Measurements from ENCODE around the gene MRPL1. TPM values are rescaled to one million over a fixed set of nuclear protein-coding genes. Genes with fewer than 3 reads are reported as not detected.
"Not testable (repeated sequence)": the region's sequence is repeated elsewhere in the genome, so short reads cannot be mapped to it uniquely, and the experiment has no call there.

MRPL1 gene
- total RNA-seq, 2 experiments from 2014 or later = 19.7 to 25.4 TPM

DNA sequence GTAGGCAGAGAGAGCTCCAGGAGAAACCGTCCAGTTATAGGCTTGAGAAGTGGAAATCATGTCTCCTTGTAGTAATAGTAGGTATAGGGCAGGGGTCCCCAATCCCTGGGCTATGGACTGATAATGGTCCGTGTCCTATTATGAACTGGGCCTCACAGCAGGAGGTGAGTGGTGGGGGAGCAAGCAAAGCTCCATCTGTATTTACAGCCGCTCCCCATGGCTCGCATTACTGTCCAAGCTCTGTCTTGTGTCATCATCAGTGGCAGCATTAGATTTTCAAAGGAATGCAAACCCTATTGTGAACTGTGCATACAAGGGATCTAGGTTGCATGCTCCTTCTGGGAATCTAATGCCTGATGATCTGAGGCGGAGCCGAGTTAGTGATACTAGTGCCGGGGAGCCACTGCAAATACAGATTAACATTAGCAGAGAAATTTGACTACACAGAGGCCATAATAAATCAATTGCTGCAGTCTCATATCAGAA, 67.6 kb downstream of the MRPL1 start:
- Mint-ChIP-seq H3K36me3 (ENCODE audit: low read depth) (peaks cover 29% of the 10 kb centered on the region), H3K9me3 (peaks cover 4% of the 10 kb centered on the region), H3K27ac (no peak overlapping the region), H3K4me1 (no peaks in the 10 kb centered on the region), H3K27me3 (no peaks in the 10 kb centered on the region), H3K4me3 (no peak overlapping the region)
- DNase-seq = no peak
- POLR2A ChIA-PET = no interaction called here
- CTCF ChIA-PET = no interaction called here

DNA sequence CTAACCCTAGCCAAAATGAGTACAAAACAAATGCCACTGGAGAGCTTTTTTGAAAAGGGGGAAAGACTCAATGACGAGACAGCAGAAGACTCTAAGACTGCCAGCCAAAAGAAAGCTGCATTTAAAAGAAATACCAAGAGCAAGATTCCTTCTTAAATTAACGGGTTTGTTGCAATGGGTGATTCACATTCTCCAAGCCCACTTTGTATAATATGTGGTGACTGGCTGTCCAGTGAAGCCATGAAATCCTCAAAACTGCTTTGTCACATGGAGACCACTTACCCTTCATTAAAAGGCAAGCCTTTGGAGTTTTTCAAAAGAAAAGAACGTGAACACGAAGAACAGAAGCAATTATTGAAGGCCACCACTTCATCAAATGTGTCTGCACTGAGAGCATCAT, 68.2 kb downstream of the MRPL1 start:
- no peak overlapping the region for H3K27ac Mint-ChIP-seq
- no peaks in the 10 kb centered on the region for H3K4me1 Mint-ChIP-seq
- peaks cover 24% of the 10 kb centered on the region for H3K36me3 Mint-ChIP-seq (ENCODE audit: low read depth)
- peaks cover 2% of the 10 kb centered on the region for H3K9me3 Mint-ChIP-seq
- no peak overlapping the region for H3K4me3 Mint-ChIP-seq
- DNase-seq = no peak
- ChIA-PET CTCF (no interaction called here), POLR2A (interaction anchor here (1.3 kb wide), 1 partner anchor 68 kb away, joined by 4 read pairs; the partner anchor contains the start of gene MRPL1)
- no peaks in the 10 kb centered on the region for H3K27me3 Mint-ChIP-seq

DNA sequence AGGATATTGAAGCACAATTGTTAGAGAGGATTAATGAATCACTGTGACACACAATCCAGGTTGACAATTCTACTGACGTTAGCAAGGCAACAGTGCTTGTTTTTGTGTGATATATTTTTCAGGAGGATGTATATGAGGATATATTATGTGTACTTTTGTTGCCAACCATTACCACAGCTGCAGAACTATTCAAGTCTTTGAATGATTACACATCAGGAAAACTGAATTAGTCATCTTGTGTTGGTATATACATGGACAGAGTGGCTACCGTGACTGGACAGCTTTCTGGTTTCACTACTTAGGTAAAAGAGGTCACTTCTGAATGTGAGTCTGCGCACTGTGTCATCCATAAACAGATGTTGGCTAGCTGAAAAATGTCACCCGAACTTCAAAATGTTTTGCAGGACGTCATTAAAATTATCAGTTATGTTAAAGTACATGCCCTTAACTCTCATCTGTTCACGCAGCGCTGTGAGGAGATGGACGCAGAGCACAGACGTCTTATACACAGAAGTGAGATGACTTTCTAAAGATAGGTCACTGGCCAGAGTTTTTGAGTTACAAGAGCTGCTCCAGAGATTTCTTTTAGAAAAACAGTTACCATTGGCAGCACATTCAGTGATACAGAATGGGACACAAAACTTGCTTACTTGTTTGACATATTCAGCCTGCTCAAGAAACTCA, 69.0 kb downstream of the MRPL1 start:
- Mint-ChIP-seq H3K36me3 (ENCODE audit: low read depth) (peaks cover 21% of the 10 kb centered on the region), H3K27ac (no peak overlapping the region), H3K27me3 (no peaks in the 10 kb centered on the region), H3K4me3 (no peak overlapping the region), H3K9me3 (no peaks in the 10 kb centered on the region), H3K4me1 (no peaks in the 10 kb centered on the region)
- POLR2A ChIA-PET = interaction anchor here (1.3 kb wide), 1 partner anchor 69 kb away, joined by 4 read pairs; the partner anchor contains the start of gene MRPL1
- CTCF ChIA-PET = no interaction called here
- no peak for DNase-seq

DNA sequence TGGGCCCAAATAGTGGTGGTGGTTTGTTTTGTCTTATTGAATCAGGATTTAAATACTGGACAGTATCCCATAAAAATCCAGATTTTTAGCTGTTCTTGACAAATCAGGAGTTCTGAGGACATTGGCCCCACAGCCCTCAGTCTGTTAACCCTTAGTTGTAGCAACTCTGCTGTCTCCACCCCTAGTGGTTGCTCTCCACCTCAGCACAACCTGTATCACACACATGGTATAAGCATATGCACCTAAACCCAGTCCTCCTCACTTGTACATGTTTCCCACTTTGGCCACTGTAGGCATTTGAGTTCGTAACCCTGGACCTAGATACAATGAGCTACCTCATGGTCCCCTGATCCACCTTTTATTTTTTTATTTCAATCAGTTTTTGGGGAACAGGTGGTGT, 75.9 kb downstream of the MRPL1 start:
- peaks cover 62% of the 10 kb centered on the region for H3K36me3 Mint-ChIP-seq (ENCODE audit: low read depth)
- no peaks in the 10 kb centered on the region for H3K27me3 Mint-ChIP-seq
- H3K4me1 Mint-ChIP-seq = no peaks in the 10 kb centered on the region
- no peak overlapping the region for H3K27ac Mint-ChIP-seq
- CTCF ChIA-PET = no interaction called here
- DNase-seq = no peak
- POLR2A ChIA-PET = no interaction called here
- H3K4me3 Mint-ChIP-seq = no peak overlapping the region
- peaks cover 11% of the 10 kb centered on the region for H3K9me3 Mint-ChIP-seq

DNA sequence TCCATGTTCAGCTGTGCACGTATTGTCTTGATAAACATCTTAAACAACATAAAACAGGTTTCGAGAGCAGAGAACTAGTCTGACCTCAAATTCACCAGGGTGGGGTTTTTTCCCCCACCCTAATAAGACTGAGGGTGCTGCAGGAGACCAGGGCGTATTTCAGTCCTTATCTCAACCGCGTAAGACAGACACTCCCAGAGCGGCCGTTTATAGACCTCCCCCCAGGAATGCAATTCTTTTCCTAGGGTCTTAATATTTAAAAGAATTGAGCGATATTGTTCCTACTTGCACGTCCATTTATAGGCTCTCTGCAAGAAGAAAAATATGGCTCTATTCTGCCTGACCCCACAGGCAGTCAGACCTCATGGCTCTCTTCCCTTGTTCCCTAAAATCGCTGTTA, 83.3 kb downstream of the MRPL1 start:
- CTCF ChIA-PET, H3K27me3 Mint-ChIP-seq: not testable (repeated sequence)

DNA sequence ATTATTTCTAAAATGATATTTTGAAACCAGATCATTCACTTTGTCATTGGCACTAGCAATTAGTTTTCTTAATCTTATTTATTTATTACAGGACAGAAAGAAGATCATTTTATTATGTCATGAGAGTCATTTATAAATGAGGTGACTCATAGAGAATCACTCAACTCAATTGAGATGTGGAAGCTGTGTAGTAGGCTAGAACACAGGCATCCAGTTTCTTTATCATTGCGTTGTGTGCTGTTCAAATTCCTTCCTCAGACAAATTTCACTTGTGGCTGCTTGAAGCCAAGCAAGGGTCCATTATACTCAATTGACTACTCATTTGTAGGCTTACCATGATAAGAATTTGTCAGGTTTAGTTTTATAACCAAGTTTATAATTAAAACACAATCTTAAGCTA, 87.6 kb downstream of the MRPL1 start:
- Mint-ChIP-seq H3K4me3 (no peak overlapping the region), H3K36me3 (ENCODE audit: low read depth) (peaks cover 39% of the 10 kb centered on the region), H3K27ac (no peak overlapping the region), H3K9me3 (peaks cover 4% of the 10 kb centered on the region), H3K27me3 (no peaks in the 10 kb centered on the region), H3K4me1 (peaks cover 6% of the 10 kb centered on the region)
- ChIA-PET POLR2A (no interaction called here), CTCF (no interaction called here)
- DNase-seq = no peak

More for the DNA sequence above, 83.3 kb downstream of the MRPL1 start:
- H3K9me3 Mint-ChIP-seq = peaks cover 21% of the 10 kb centered on the region
- H3K36me3 Mint-ChIP-seq (ENCODE audit: low read depth) = peaks cover 41% of the 10 kb centered on the region
- H3K4me1 Mint-ChIP-seq, DNase-seq, POLR2A ChIA-PET, H3K27ac Mint-ChIP-seq, H3K4me3 Mint-ChIP-seq: not testable (repeated sequence)

DNA sequence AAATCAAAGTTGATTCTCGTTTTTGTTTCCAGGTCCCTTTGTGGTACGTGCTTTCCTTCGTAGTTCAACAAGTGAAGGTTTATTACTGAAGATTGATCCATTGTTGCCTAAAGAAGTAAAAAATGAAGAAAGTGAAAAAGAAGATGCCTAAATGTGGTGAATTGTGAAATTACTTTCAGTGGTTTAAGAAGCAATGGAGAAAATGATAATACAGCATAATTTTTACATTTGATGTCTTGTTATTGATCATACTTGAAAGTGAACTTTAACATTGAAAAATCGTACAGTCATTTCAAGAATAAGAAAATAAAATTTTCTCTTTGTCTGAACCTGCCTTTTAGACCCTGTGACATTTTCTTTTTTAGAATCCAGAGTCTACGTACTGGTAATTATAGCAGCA, 89.8 kb downstream of the MRPL1 start:
- Mint-ChIP-seq H3K36me3 (ENCODE audit: low read depth) (peaks cover 33% of the 10 kb centered on the region), H3K4me1 (peaks cover 6% of the 10 kb centered on the region), H3K27ac (no peak overlapping the region), H3K4me3 (no peak overlapping the region), H3K9me3 (no peaks in the 10 kb centered on the region), H3K27me3 (no peaks in the 10 kb centered on the region)
- DNase-seq = no peak
- CTCF ChIA-PET = no interaction called here
- POLR2A ChIA-PET = interaction anchor here (1.4 kb wide), 1 partner anchor 91 kb away, joined by 4 read pairs; the partner anchor contains the start of gene MRPL1

DNA sequence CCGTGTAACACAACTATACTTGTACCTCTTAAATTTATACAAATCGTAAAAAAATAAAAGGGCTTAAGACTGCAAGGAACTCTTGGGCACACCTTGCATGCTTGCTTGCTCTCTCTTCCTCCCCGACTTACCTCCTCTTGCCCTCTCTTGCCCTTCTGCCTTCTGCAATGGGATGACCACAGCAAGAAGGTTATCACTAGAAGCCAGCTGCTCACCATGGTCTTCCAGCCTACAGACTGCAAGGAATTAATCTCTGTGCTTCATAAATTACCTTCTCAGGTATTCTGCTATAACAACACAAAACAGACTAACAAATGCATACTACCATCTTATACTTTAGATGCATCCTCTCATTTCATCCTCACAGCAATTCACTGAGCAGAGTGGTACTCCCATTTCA, 92.1 kb downstream of the MRPL1 start:
- no peak for DNase-seq
- peaks cover 33% of the 10 kb centered on the region for H3K36me3 Mint-ChIP-seq (ENCODE audit: low read depth)

DNA sequence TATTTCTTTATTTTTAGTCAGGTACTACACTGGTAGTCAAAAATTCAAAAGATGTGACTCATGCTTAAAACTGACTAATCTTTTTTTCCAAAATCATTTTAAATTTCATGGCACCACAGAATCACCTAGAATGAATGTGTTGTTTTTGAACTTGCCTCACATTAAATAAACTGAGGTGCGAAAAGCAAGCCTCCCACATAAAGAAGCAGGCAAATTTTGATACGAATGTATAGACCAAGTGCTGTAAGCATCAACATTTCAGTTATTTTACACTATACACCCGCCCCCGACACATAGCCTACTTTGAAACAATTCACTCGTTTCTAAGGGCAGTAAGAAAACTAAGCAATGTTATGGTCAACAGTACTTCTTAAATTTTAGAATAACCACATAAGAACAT, 94.3 kb downstream of the MRPL1 start:
- no peak overlapping the region for H3K27ac Mint-ChIP-seq
- no peak overlapping the region for H3K4me3 Mint-ChIP-seq
- H3K27me3 Mint-ChIP-seq = no peaks in the 10 kb centered on the region
- DNase-seq = no peak
- ChIA-PET CTCF (no interaction called here), POLR2A (no interaction called here)
- H3K9me3 Mint-ChIP-seq = no peaks in the 10 kb centered on the region
- H3K4me1 Mint-ChIP-seq = peaks cover 3% of the 10 kb centered on the region
- H3K36me3 Mint-ChIP-seq (ENCODE audit: low read depth) = peaks cover 20% of the 10 kb centered on the region

More for the DNA sequence above, 92.1 kb downstream of the MRPL1 start:
- H3K4me3 Mint-ChIP-seq = no peak overlapping the region
- no peaks in the 10 kb centered on the region for H3K27me3 Mint-ChIP-seq
- no peaks in the 10 kb centered on the region for H3K9me3 Mint-ChIP-seq
- peaks cover 6% of the 10 kb centered on the region for H3K4me1 Mint-ChIP-seq
- ChIA-PET CTCF (no interaction called here), POLR2A (no interaction called here)
- H3K27ac Mint-ChIP-seq = no peak overlapping the region

DNA sequence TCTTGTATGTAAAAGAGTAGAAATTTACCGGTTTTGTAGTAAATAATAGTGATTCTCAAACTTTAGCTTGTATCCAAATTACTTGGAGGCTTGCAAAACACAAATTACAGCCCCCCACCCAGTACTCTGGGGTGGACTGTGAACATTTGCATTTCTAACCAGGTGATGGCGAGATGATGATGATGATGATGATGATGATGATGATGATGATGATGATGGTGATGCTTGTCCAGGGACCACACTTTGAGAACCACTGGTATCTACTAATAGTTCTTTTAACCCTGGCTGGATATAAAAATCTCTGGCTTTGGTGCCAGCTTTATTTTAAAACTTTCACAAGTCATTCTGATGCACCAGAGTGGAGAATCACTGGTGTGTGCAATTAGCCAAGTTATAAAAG, 96.3 kb downstream of the MRPL1 start:
- no peak for DNase-seq
- Mint-ChIP-seq H3K4me1 (no peaks in the 10 kb centered on the region), H3K36me3 (ENCODE audit: low read depth) (peaks cover 5% of the 10 kb centered on the region), H3K27ac (no peak overlapping the region), H3K4me3 (no peak overlapping the region), H3K27me3 (no peaks in the 10 kb centered on the region), H3K9me3 (no peaks in the 10 kb centered on the region)
- ChIA-PET CTCF (interaction anchor here (0.7 kb wide), 1 partner anchor 11 kb away, joined by 4 read pairs; no protein-coding TSS in a partner anchor), POLR2A (no interaction called here)

DNA sequence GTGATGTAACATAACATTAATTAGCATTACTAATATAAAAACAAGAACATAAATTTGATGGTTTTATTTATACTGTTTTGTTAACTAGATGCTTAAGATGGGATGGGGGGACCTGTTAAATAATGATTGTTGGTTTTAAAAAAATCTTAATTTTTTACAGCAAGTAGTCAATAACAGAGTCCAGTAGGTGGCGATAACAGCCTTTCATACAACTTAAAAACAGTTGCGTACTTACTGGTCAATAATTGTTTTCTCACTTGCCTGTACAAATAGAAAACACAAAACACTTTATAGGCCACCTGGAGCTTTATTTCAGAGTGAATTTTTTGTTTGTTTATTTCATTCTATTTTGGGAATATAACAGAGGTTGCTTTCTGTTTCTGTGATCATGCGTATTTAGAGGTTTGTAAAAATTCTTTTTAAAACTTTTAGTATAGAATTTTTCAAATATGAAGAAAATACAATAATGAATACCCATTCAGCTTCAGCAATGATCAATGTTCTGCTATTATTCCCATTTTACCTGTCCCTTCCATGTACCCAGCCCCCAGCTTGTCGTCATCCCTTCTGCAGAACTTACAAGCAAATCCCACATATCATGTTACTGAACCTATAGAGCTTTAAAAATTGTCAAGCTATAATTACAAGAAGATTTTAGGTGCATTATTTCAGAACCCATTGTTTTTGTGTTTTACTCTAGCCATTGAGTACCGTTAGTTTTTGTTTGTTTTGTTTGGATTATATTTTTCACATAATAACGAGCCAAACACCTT, 97.1 kb downstream of the MRPL1 start:
- H3K4me1 Mint-ChIP-seq = no peaks in the 10 kb centered on the region
- no peak overlapping the region for H3K27ac Mint-ChIP-seq
- H3K9me3 Mint-ChIP-seq = no peaks in the 10 kb centered on the region
- H3K36me3 Mint-ChIP-seq (ENCODE audit: low read depth) = peaks cover 2% of the 10 kb centered on the region
- H3K4me3 Mint-ChIP-seq = no peak overlapping the region
- DNase-seq = no peak
- POLR2A ChIA-PET = no interaction called here
- CTCF ChIA-PET = interaction anchor here (0.6 to 1.2 kb wide), 4 partner anchors 12 to 903 kb away, joined by 3 to 4 read pairs (median 3); no protein-coding TSS in a partner anchor
- H3K27me3 Mint-ChIP-seq = no peaks in the 10 kb centered on the region

DNA sequence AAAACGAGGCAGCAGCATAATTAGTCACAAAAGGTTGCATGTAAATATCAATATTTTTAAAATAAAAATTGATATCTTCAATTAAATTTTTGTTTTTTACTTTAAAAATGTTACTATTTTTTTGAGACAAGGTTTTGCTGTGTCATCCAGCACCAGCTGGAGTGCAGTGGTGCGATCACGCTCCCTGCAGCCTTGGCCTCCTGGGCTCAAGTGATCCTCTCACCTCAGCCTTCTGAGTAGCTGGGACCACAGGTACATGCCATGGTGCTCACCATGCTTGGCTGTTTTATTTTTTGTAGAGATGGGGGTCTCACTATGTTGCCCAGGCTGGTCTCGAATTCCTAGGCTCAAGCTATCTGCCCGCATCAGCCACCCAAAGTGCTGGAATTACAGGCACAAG, 97.7 kb downstream of the MRPL1 start:
- Mint-ChIP-seq H3K9me3 (no peaks in the 10 kb centered on the region), H3K27me3 (no peaks in the 10 kb centered on the region), H3K36me3 (ENCODE audit: low read depth) (no peaks in the 10 kb centered on the region), H3K4me3 (no peak overlapping the region), H3K27ac (no peak overlapping the region), H3K4me1 (no peaks in the 10 kb centered on the region)
- ChIA-PET CTCF (interaction anchor here (0.6 to 1.2 kb wide), 4 partner anchors 12 to 903 kb away, joined by 3 to 4 read pairs (median 3); no protein-coding TSS in a partner anchor), POLR2A (no interaction called here)
- no peak for DNase-seq

DNA sequence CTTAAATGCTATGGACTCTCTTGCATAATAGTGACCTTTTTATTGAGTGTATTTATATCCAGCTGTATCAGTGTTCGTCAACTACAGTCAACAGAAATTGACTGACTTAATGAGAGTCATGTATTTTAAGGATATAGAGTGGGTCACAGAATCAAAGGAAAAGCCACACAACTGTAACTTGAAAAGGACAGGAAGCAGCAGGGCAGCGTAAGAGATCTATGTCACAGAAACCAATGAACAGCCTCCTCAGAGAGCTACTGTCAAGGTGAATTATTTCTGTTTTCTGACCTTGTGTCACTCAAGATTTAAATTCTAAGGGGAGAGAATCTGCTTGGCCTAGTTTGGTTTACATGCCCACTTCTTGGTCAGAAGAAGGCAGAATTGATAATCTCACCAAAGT, 100.4 kb downstream of the MRPL1 start:
- no peaks in the 10 kb centered on the region for H3K36me3 Mint-ChIP-seq (ENCODE audit: low read depth)
- no peaks in the 10 kb centered on the region for H3K9me3 Mint-ChIP-seq
- H3K27me3 Mint-ChIP-seq = no peaks in the 10 kb centered on the region
- H3K4me1 Mint-ChIP-seq = no peaks in the 10 kb centered on the region
- ChIA-PET POLR2A (interaction anchor here (1.2 kb wide), 1 partner anchor 100 kb away, joined by 3 read pairs; the partner anchor contains the start of gene MRPL1), CTCF (interaction anchor here (0.5 kb wide), 1 partner anchor 22 kb away, joined by 3 read pairs; no protein-coding TSS in a partner anchor)
- H3K27ac Mint-ChIP-seq = no peak overlapping the region
- no peak for DNase-seq
- no peak overlapping the region for H3K4me3 Mint-ChIP-seq
